ENCODE results near the gene PDE9A. TPM values are rescaled to one million over a fixed set of nuclear protein-coding genes. Genes with fewer than 3 reads are reported as not detected.

The PDE9A gene
- total RNA-seq, 1 donor from 2014 or later: 20.7 TPM

GRCh38 chr21:42757826-42758655 lies 104.6 kb downstream of the PDE9A start:
- Mint-ChIP-seq H3K27ac (ENCODE audit: unreplicated experiment) (no peak overlapping the region), H3K4me1 (ENCODE audit: unreplicated experiment) (no peaks in the 10 kb centered on the region), H3K27me3 (ENCODE audit: unreplicated experiment) (peaks cover 2% of the 10 kb centered on the region)

GRCh38 chr21:42758721-42759593 lies 105.5 kb downstream of the PDE9A start:
- Mint-ChIP-seq H3K36me3 (ENCODE audit: low read depth, unreplicated experiment) (peaks cover 22% of the 10 kb centered on the region), H3K9me3 (ENCODE audit: unreplicated experiment) (no peaks in the 10 kb centered on the region), H3K4me3 (ENCODE audit: unreplicated experiment) (no peak overlapping the region), H3K4me1 (ENCODE audit: unreplicated experiment) (no peaks in the 10 kb centered on the region), H3K27ac (ENCODE audit: unreplicated experiment) (no peak overlapping the region), H3K27me3 (ENCODE audit: unreplicated experiment) (peaks cover 3% of the 10 kb centered on the region)
- no peak for TF ChIP-seq CTCF (IDR thresholded peaks at IDR 0.05; ENCODE audit: unreplicated experiment)
- DNase-seq (ENCODE audit: low spot score): no peak

More at GRCh38 chr21:42757826-42758655, 104.6 kb downstream of the PDE9A start:
- H3K9me3 Mint-ChIP-seq (ENCODE audit: unreplicated experiment): no peaks in the 10 kb centered on the region
- DNase-seq (ENCODE audit: low spot score): no peak
- TF ChIP-seq CTCF (IDR thresholded peaks at IDR 0.05; ENCODE audit: unreplicated experiment): no peak
- H3K4me3 Mint-ChIP-seq (ENCODE audit: unreplicated experiment): no peak overlapping the region
- peaks cover 16% of the 10 kb centered on the region for H3K36me3 Mint-ChIP-seq (ENCODE audit: low read depth, unreplicated experiment)

- peaks cover 3% of the 10 kb centered on the region for H3K27me3 Mint-ChIP-seq (ENCODE audit: unreplicated experiment)
- no peaks in the 10 kb centered on the region for H3K4me1 Mint-ChIP-seq (ENCODE audit: unreplicated experiment)
- TF ChIP-seq CTCF (IDR thresholded peaks at IDR 0.05; ENCODE audit: unreplicated experiment): no peak
- no peaks in the 10 kb centered on the region for H3K9me3 Mint-ChIP-seq (ENCODE audit: unreplicated experiment)
- H3K4me3 Mint-ChIP-seq (ENCODE audit: unreplicated experiment): no peak overlapping the region
- H3K36me3 Mint-ChIP-seq (ENCODE audit: low read depth, unreplicated experiment): peaks cover 24% of the 10 kb centered on the region
- H3K27ac Mint-ChIP-seq (ENCODE audit: unreplicated experiment): peak overlapping the region; percentile 2
- DNase-seq (ENCODE audit: low spot score): no peak
These were observed 106.1 kb downstream of the PDE9A start for GRCh38 chr21:42759594-42759927.

- no peak for DNase-seq (ENCODE audit: low spot score)
- Mint-ChIP-seq H3K27me3 (ENCODE audit: unreplicated experiment) (peaks cover 7% of the 10 kb centered on the region), H3K4me3 (ENCODE audit: unreplicated experiment) (no peak overlapping the region)
These were observed 107.0 kb downstream of the PDE9A start for GRCh38 chr21:42760361-42760950.

More at GRCh38 chr21:42760361-42760950, 107.0 kb downstream of the PDE9A start:
- H3K36me3 Mint-ChIP-seq (ENCODE audit: low read depth, unreplicated experiment): peaks cover 29% of the 10 kb centered on the region
- no peak for TF ChIP-seq CTCF (IDR thresholded peaks at IDR 0.05; ENCODE audit: unreplicated experiment)
- no peaks in the 10 kb centered on the region for H3K4me1 Mint-ChIP-seq (ENCODE audit: unreplicated experiment)
- no peaks in the 10 kb centered on the region for H3K9me3 Mint-ChIP-seq (ENCODE audit: unreplicated experiment)
- no peak overlapping the region for H3K27ac Mint-ChIP-seq (ENCODE audit: unreplicated experiment)

All from endothelial cell (in vitro differentiated cells).